ENCODE measurements around the gene HIVEP3. TPM values are rescaled to one million over a fixed set of nuclear protein-coding genes. Genes with fewer than 3 reads are reported as not detected.

Gene HIVEP3
- total RNA-seq, 1 donor from 2014 or later: 2.9 TPM

DNA sequence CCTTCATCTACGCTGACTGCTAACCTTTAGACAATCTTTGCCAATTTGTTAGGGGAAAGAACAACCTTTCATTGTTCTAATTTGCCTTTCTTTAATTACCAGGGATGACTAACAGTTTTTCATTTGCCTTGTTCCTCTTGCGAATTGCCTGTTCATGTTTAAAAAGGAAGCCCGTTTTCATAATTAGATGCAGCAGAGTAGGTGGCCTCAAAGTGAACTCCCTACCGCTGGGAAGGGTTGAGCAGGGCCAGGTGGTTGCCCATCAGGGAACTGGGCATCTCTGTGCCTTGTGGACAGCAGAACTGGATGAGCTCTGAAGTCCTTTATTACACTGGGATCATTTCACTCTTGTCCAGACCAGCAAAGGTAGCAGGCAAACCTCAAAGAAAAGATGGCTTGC is 59.0 kb downstream of the HIVEP3 start:
- Histone ChIP-seq H3K36me3 (no peaks in the 10 kb centered on the region), H3K9me3 (no peaks in the 10 kb centered on the region), H3K4me3 (no peak overlapping the region), H3K27ac (no peak overlapping the region), H3K27me3 (no peaks in the 10 kb centered on the region), H3K4me1 (peaks cover 18% of the 10 kb centered on the region)
- DNase-seq (ENCODE audit: extremely low spot score in 2 of 2): no peak
- TF ChIP-seq POLR2A (IDR thresholded peaks at IDR 0.05) (no peak), POLR2AphosphoS5 (IDR thresholded peaks at IDR 0.05; ENCODE audit: insufficient read depth in 1 of 2, low read depth in 1 of 2) (no peak)
- TF ChIP-seq, protein P1, sequence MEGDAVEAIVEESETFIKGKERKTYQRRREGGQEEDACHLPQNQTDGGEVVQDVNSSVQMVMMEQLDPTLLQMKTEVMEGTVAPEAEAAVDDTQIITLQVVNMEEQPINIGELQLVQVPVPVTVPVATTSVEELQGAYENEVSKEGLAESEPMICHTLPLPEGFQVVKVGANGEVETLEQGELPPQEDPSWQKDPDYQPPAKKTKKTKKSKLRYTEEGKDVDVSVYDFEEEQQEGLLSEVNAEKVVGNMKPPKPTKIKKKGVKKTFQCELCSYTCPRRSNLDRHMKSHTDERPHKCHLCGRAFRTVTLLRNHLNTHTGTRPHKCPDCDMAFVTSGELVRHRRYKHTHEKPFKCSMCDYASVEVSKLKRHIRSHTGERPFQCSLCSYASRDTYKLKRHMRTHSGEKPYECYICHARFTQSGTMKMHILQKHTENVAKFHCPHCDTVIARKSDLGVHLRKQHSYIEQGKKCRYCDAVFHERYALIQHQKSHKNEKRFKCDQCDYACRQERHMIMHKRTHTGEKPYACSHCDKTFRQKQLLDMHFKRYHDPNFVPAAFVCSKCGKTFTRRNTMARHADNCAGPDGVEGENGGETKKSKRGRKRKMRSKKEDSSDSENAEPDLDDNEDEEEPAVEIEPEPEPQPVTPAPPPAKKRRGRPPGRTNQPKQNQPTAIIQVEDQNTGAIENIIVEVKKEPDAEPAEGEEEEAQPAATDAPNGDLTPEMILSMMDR (IDR thresholded peaks at IDR 0.05): no peak
- intact Hi-C loops (cut with DNase I): loop anchor here (5.0 kb wide), 1 partner anchor 47 kb away; no protein-coding TSS in a partner anchor

DNA sequence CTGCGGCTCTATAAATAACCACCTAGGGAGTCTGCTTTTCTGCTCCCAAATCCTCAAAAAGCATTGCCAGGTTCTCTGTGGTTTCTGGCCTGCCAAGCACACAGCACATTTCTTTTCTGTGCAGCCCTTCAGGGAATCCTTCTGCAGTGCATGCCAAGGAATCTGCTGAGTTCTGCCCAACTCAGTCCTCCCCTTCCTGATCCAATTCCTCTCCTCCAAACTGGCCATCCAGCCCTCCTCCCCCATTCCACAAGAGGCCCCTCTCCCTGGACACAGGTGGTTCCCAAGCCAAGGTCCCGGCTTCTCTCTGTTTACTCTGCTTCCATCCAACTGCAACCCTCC is 61.8 kb downstream of the HIVEP3 start:
- no peak for DNase-seq (ENCODE audit: extremely low spot score in 2 of 2)
- H3K9me3 ChIP-seq: no peaks in the 10 kb centered on the region
- no peak overlapping the region for H3K27ac ChIP-seq
- H3K4me3 ChIP-seq: no peak overlapping the region
- peaks cover 19% of the 10 kb centered on the region for H3K4me1 ChIP-seq
- no peaks in the 10 kb centered on the region for H3K27me3 ChIP-seq
- intact Hi-C loops (cut with DNase I): loop anchor here (5.0 kb wide), 1 partner anchor 45 kb away; no protein-coding TSS in a partner anchor
- TF ChIP-seq, protein P1 (IDR thresholded peaks at IDR 0.05): no peak
- TF ChIP-seq POLR2AphosphoS5 (IDR thresholded peaks at IDR 0.05; ENCODE audit: insufficient read depth in 1 of 2, low read depth in 1 of 2) (no peak), POLR2A (IDR thresholded peaks at IDR 0.05) (no peak)
- H3K36me3 ChIP-seq: no peaks in the 10 kb centered on the region

DNA sequence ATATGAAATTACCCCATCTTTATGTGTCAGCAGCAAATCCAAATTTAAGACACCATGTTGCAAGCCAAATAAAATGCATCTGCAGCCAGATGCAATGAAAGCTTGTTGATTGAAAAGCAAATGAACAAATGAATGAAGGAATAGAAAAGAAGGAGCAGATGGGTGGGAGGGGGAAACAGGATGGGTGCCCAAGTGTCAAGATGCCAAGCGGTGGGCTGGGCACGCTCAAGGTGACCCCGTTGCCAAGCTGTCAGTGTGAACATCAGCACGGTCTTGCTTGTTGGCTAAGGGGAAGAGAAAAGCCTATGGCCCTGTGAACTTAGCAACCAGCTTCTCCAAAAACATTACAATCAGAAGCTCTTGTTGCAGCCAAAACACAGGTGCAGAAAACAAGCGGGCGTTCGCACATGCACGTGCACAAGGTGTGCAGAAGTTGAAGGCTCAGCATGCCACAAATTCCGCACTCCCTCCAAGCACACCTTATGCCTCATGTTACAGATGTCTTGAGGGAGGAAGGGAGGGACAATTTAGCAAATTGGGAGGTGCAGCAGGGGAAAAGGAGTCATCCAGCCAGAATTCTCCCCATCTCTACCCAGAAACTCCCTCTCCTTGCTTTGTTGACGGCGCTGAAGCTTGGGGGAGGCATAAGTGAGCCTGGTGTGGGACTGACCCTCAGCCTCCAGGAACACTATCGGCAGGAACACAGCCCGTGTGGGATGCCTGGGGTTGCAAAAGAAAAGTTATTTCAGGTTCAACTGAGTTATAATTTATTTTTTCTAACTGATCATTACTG is 62.4 kb downstream of the HIVEP3 start:
- intact Hi-C loops (cut with DNase I): loop anchor here (5.0 kb wide), 1 partner anchor 44 kb away; no protein-coding TSS in a partner anchor
- Histone ChIP-seq H3K4me3 (no peak overlapping the region), H3K27me3 (no peaks in the 10 kb centered on the region), H3K4me1 (peaks cover 16% of the 10 kb centered on the region), H3K36me3 (no peaks in the 10 kb centered on the region), H3K27ac (no peak overlapping the region), H3K9me3 (no peaks in the 10 kb centered on the region)
- no peak for DNase-seq (ENCODE audit: extremely low spot score in 2 of 2)
- TF ChIP-seq, protein P1 (IDR thresholded peaks at IDR 0.05): no peak
- TF ChIP-seq POLR2AphosphoS5 (IDR thresholded peaks at IDR 0.05; ENCODE audit: insufficient read depth in 1 of 2, low read depth in 1 of 2) (no peak), POLR2A (IDR thresholded peaks at IDR 0.05) (no peak)

DNA sequence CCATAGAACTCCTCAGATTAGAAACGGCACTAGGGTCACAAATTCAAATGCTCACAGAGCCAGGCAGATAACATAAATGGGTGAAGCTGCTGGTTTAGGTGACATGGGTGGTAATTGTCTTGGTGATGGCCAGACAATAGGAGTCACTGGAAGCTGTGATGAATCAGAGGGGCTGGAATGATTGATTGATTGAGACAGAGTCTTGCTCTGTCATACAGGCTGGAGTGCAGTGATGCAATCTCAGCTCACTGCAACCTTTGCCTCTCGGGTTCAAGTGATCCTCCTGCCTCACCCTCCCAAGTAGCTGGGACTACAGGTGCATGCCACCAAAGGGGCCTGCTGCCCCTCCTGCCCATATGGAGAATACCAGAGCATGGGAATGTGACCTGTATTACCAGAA is 63.0 kb downstream of the HIVEP3 start:
- Histone ChIP-seq H3K4me3 (no peak overlapping the region), H3K4me1 (peaks cover 16% of the 10 kb centered on the region), H3K27me3 (no peaks in the 10 kb centered on the region), H3K36me3 (no peaks in the 10 kb centered on the region), H3K9me3 (no peaks in the 10 kb centered on the region), H3K27ac (no peak overlapping the region)
- TF ChIP-seq, protein P1 (IDR thresholded peaks at IDR 0.05): no peak
- TF ChIP-seq POLR2AphosphoS5 (IDR thresholded peaks at IDR 0.05; ENCODE audit: insufficient read depth in 1 of 2, low read depth in 1 of 2): no peak
- no peak for TF ChIP-seq POLR2A (IDR thresholded peaks at IDR 0.05)
- DNase-seq (ENCODE audit: extremely low spot score in 2 of 2): no peak
- intact Hi-C loops (cut with DNase I): loop anchor here (5.0 kb wide), 1 partner anchor 43 kb away; no protein-coding TSS in a partner anchor

GRCh38 chr1:41853907-41854306 is 64.8 kb downstream of the HIVEP3 start:
- H3K4me1 ChIP-seq: peaks cover 16% of the 10 kb centered on the region
- no peak overlapping the region for H3K27ac ChIP-seq
- intact Hi-C loops (cut with DNase I): no loop called here
- no peaks in the 10 kb centered on the region for H3K27me3 ChIP-seq
- H3K4me3 ChIP-seq: no peak overlapping the region
- no peak for DNase-seq (ENCODE audit: extremely low spot score in 2 of 2)
- H3K9me3 ChIP-seq: no peaks in the 10 kb centered on the region
- H3K36me3 ChIP-seq: no peaks in the 10 kb centered on the region
- TF ChIP-seq, protein P1 (IDR thresholded peaks at IDR 0.05): no peak
- no peak for TF ChIP-seq POLR2A (IDR thresholded peaks at IDR 0.05)
- TF ChIP-seq POLR2AphosphoS5 (IDR thresholded peaks at IDR 0.05; ENCODE audit: insufficient read depth in 1 of 2, low read depth in 1 of 2): no peak
